Measurements from ENCODE around the gene SFR1. TPM values are rescaled to one million over a fixed set of nuclear protein-coding genes. Genes with fewer than 3 reads are reported as not detected.
"Not testable (repeated sequence)": the region's sequence is repeated elsewhere in the genome, so short reads cannot be mapped to it uniquely, and the experiment has no call there.

The SFR1 gene
- total RNA-seq, 1 experiment from 2014 or later = 17.6 TPM

- H3K4me3 ChIP-seq (ENCODE audit: insufficient read depth, low read depth, low read length); H3K27me3 ChIP-seq (ENCODE audit: control insufficient read depth, insufficient read depth, low read length); H3K36me3 ChIP-seq (replicated peaks; ENCODE audit: control insufficient read depth, insufficient read depth, low read length); DNase-seq: not testable (repeated sequence)
Measured at GRCh38 chr10:104174136-104174535, 52.2 kb downstream of the SFR1 start.

Other genes with a start within 250 kb of the SFR1 start
- gene STN1, start 204.0 kb upstream of the SFR1 start, total RNA-seq (2014; rRNA removed; shearing (Covaris generic)) = 24.0 and 42.9 TPM in 2 replicates
- gene SLK, start 155.0 kb upstream of the SFR1 start, total RNA-seq (2014; rRNA removed; shearing (Covaris generic)) = 15.6 and 29.7 TPM in 2 replicates
- 0.59 and 1.0 TPM in 2 replicates for gene COL17A1, start 36.3 kb upstream of the SFR1 start, total RNA-seq (2014; rRNA removed; shearing (Covaris generic))
- gene CFAP43, start 110.2 kb downstream of the SFR1 start, total RNA-seq (2014; rRNA removed; shearing (Covaris generic)) = 0.21 and 0.30 TPM in 2 replicates
- 130 and 155 TPM in 2 replicates for gene GSTO1, start 132.7 kb downstream of the SFR1 start, total RNA-seq (2014; rRNA removed; shearing (Covaris generic))
- gene GSTO2, start 147.0 kb downstream of the SFR1 start, total RNA-seq (2014; rRNA removed; shearing (Covaris generic)) = 15.2 and 20.6 TPM in 2 replicates
- gene ITPRIP, start 216.3 kb downstream of the SFR1 start, total RNA-seq (2014; rRNA removed; shearing (Covaris generic)) = 6.7 and 6.9 TPM in 2 replicates
- gene CFAP58, start 231.7 kb downstream of the SFR1 start, total RNA-seq (2014; rRNA removed; shearing (Covaris generic)) = 0.62 and 2.0 TPM in 2 replicates